DMS53 treated with DMSO at 0.1 percent for 48 hours (cell line): ENCODE data around the gene FGR.

Experiments
- DNase-seq: peaks from one replicate; lab custom pipeline; 2025; ENCODE audit not compliant: unreplicated experiment; lab: John Stamatoyannopoulos, UW

The FGR gene

GRCh38 chr1:27569506-27570291, 65.3 kb downstream of the FGR start:
- DNase-seq: no peak

- no peak for DNase-seq
These were observed 65.9 kb downstream of the FGR start for GRCh38 chr1:27569088-27569460.

- peak; percentile 94 for DNase-seq
These were observed 66.5 kb downstream of the FGR start for GRCh38 chr1:27568300-27569087.

- DNase-seq: no peak
These were observed 67.0 kb downstream of the FGR start for GRCh38 chr1:27567971-27568299.

GRCh38 chr1:27567146-27567526, 67.8 kb downstream of the FGR start:
- DNase-seq: no peak

- no peak for DNase-seq
These were observed 68.4 kb downstream of the FGR start for GRCh38 chr1:27566462-27567145.

- DNase-seq: no peak
These were observed 70.0 kb downstream of the FGR start for GRCh38 chr1:27564710-27565649.

GRCh38 chr1:27563591-27564471, 71.2 kb downstream of the FGR start:
- peak; percentile 51 for DNase-seq

GRCh38 chr1:27563341-27563590, 71.7 kb downstream of the FGR start:
- DNase-seq: no peak

GRCh38 chr1:27562534-27563340, 72.2 kb downstream of the FGR start:
- no peak for DNase-seq
